Large intestine (tissue), 3 donors: ENCODE results near the gene RMI2. TPM values are rescaled to one million over a fixed set of nuclear protein-coding genes. Genes with fewer than 3 reads are reported as not detected.

ENCODE experiments used
- DNase-seq, 2 donors: peaks; one replicate each; pipeline versions ENCODE4 v3.0.0 to v3.0.0-alpha.2; 2013
- H3K27ac ChIP-seq: one replicate; pipeline ENCODE4 v1.5.1; 2013; ENCODE audit warnings: low read length
- H3K27me3 ChIP-seq: 2 replicates; pipeline ENCODE4 v1.6.1; 2013; ENCODE audit warnings: low read length; ENCODE audit not compliant: control insufficient read depth, insufficient read depth
- H3K36me3 ChIP-seq: 2 replicates; pipeline ENCODE4 v1.6.1; 2013; ENCODE audit warnings: low read length; ENCODE audit not compliant: control insufficient read depth, insufficient read depth
- H3K4me1 ChIP-seq: one replicate; pipeline ENCODE4 v1.6.1; 2013; ENCODE audit warnings: low read length; ENCODE audit not compliant: control insufficient read depth, insufficient read depth
- H3K4me3 ChIP-seq: one replicate; pipeline ENCODE4 v1.5.1; 2013; ENCODE audit warnings: low read length
- H3K9me3 ChIP-seq: one replicate; pipeline ENCODE4 v1.6.1; 2013; ENCODE audit warnings: mild to moderate bottlenecking, low read depth, low read length, moderate library complexity; ENCODE audit not compliant: control insufficient read depth
- WGBS: methylation state at CpG from one replicate; pipeline ENCODE4 v1.1.5; 2013; ENCODE audit warnings: low lambda C conversion rate; ENCODE audit not compliant: insufficient coverage; 5-methylcytosine and 5-hydroxymethylcytosine counted together
- polyA plus RNA-seq: library from polyadenylated mRNA; unstranded; fragments of 120-200 nt; gene quantifications from one replicate; pipeline ENCODE4 v1.2.1, GENCODE V29; 2013

RMI2 gene
- polyA plus RNA-seq, 1 donor: 12.4 TPM

- DNase-seq: no peak
- Histone ChIP-seq H3K9me3 (no peaks in the 10 kb centered on the region), H3K27me3 (no peaks in the 10 kb centered on the region), H3K36me3 (no peaks in the 10 kb centered on the region), H3K27ac (no peak overlapping the region), H3K4me1 (no peaks in the 10 kb centered on the region), H3K4me3 (no peak overlapping the region)
- no CpG with 5 or more reads among the region's 7 CpGs for WGBS
These were observed 44.7 kb upstream of the RMI2 start for GRCh38 chr16:11300560-11300892.

- Histone ChIP-seq H3K4me3 (no peak overlapping the region), H3K4me1 (no peaks in the 10 kb centered on the region), H3K27ac (no peak overlapping the region), H3K27me3 (no peaks in the 10 kb centered on the region), H3K9me3 (no peaks in the 10 kb centered on the region), H3K36me3 (no peaks in the 10 kb centered on the region)
- DNase-seq: no peak
- WGBS: 100% methylated on average over 1 of the region's 4 CpGs
These were observed 43.4 kb upstream of the RMI2 start for GRCh38 chr16:11301645-11302501.

- Histone ChIP-seq H3K4me1 (peaks cover 4% of the 10 kb centered on the region), H3K36me3 (no peaks in the 10 kb centered on the region), H3K4me3 (no peak overlapping the region), H3K27me3 (no peaks in the 10 kb centered on the region), H3K27ac (no peak overlapping the region), H3K9me3 (no peaks in the 10 kb centered on the region)
- no CpG with 5 or more reads among the region's 4 CpGs for WGBS
- DNase-seq: no peak
These were observed 42.3 kb upstream of the RMI2 start for GRCh38 chr16:11302977-11303376.

- DNase-seq: no peak
- H3K36me3 ChIP-seq: no peaks in the 10 kb centered on the region
- 90% methylated on average over 2 of the region's 18 CpGs for WGBS
- H3K9me3 ChIP-seq: no peaks in the 10 kb centered on the region
- no peak overlapping the region for H3K4me3 ChIP-seq
- no peak overlapping the region for H3K27ac ChIP-seq
- H3K27me3 ChIP-seq: no peaks in the 10 kb centered on the region
- peaks cover 4% of the 10 kb centered on the region for H3K4me1 ChIP-seq
These were observed 41.7 kb upstream of the RMI2 start for GRCh38 chr16:11303405-11304138.

- DNase-seq: no peak
- WGBS: no CpG with 5 or more reads among the region's 8 CpGs
- no peaks in the 10 kb centered on the region for H3K27me3 ChIP-seq
- H3K4me1 ChIP-seq: peaks cover 4% of the 10 kb centered on the region
- H3K9me3 ChIP-seq: no peaks in the 10 kb centered on the region
- no peak overlapping the region for H3K27ac ChIP-seq
- H3K36me3 ChIP-seq: no peaks in the 10 kb centered on the region
- no peak overlapping the region for H3K4me3 ChIP-seq
These were observed 38.9 kb upstream of the RMI2 start for GRCh38 chr16:11306381-11306780.

- H3K4me3 ChIP-seq: no peak overlapping the region
- H3K9me3 ChIP-seq: no peaks in the 10 kb centered on the region
- H3K27me3 ChIP-seq: no peaks in the 10 kb centered on the region
- no peaks in the 10 kb centered on the region for H3K36me3 ChIP-seq
- peak; percentile 54 to 79 for DNase-seq
- H3K27ac ChIP-seq: no peak overlapping the region
- WGBS: 61% methylated on average over 2 of the region's 7 CpGs
- H3K4me1 ChIP-seq: peaks cover 4% of the 10 kb centered on the region
These were observed 38.1 kb upstream of the RMI2 start for GRCh38 chr16:11306997-11307638.

GRCh38 chr16:11307639-11308492 lies 37.4 kb upstream of the RMI2 start:
- Histone ChIP-seq H3K4me1 (peaks cover 10% of the 10 kb centered on the region), H3K9me3 (no peaks in the 10 kb centered on the region), H3K27me3 (no peaks in the 10 kb centered on the region), H3K36me3 (no peaks in the 10 kb centered on the region), H3K4me3 (no peak overlapping the region), H3K27ac (peak overlapping the region; percentile 31)
- DNase-seq: no peak
- WGBS: no CpG with 5 or more reads among the region's 21 CpGs

GRCh38 chr16:11308493-11309283 lies 36.6 kb upstream of the RMI2 start:
- no peak overlapping the region for H3K27ac ChIP-seq
- no peaks in the 10 kb centered on the region for H3K9me3 ChIP-seq
- DNase-seq: no peak
- H3K4me1 ChIP-seq: peaks cover 12% of the 10 kb centered on the region
- H3K4me3 ChIP-seq: no peak overlapping the region
- no CpG with 5 or more reads among the region's 15 CpGs for WGBS
- H3K36me3 ChIP-seq: no peaks in the 10 kb centered on the region
- no peaks in the 10 kb centered on the region for H3K27me3 ChIP-seq

GRCh38 chr16:11309895-11310633 lies 35.2 kb upstream of the RMI2 start:
- DNase-seq: no peak
- Histone ChIP-seq H3K9me3 (no peaks in the 10 kb centered on the region), H3K4me1 (peaks cover 12% of the 10 kb centered on the region), H3K27ac (no peak overlapping the region), H3K27me3 (no peaks in the 10 kb centered on the region), H3K4me3 (no peak overlapping the region), H3K36me3 (no peaks in the 10 kb centered on the region)
- WGBS: no CpG with 5 or more reads among the region's 9 CpGs
